GM23338 (cell line): Measurements from ENCODE around the gene TOGARAM1. TPM values are rescaled to one million over a fixed set of nuclear protein-coding genes. Genes with fewer than 3 reads are reported as not detected.

Experiments
- ATAC-seq: fragments of 200-7000 bp; cut with Tn5 transposase; 3 replicates; pipeline ENCODE4 v1.9.1; 2020
- DNase-seq: peaks from one replicate; pipeline ENCODE4 v3.0.0-alpha.2; 2015; ENCODE audit warnings: low spot score
- H2AFZ ChIP-seq: fragments of 200-600 bp; sonication (generic); 2 replicates; pipeline ENCODE4 v1.8.0; 2016; ENCODE audit warnings: antibody characterized with exemption, mild to moderate bottlenecking, moderate library complexity
- H3F3A ChIP-seq: fragments of 200-600 bp; sonication (generic); replicated peaks from 2 replicates; pipeline ENCODE4 v1.8.0; 2017; ENCODE audit warnings: antibody characterized with exemption, mixed run types, low read depth
- H3K27ac ChIP-seq: fragments of 200-600 bp; sonication (generic); 2 replicates; pipeline ENCODE4 v1.6.1; 2016; ENCODE audit warnings: low read depth
- H3K27me3 ChIP-seq: fragments of 200-600 bp; sonication (generic); 2 replicates; pipeline ENCODE4 v1.8.0; 2016; ENCODE audit warnings: mild to moderate bottlenecking, mixed run types, moderate library complexity; ENCODE audit not compliant: insufficient read depth
- H3K36me3 ChIP-seq: fragments of 200-600 bp; sonication (generic); 2 replicates; pipeline ENCODE4 v1.8.0; 2016; ENCODE audit warnings: mild to moderate bottlenecking; ENCODE audit not compliant: insufficient read depth
- H3K4me1 ChIP-seq: fragments of 200-600 bp; sonication (generic); 2 replicates; pipeline ENCODE4 v1.8.0; 2016; ENCODE audit warnings: mild to moderate bottlenecking, moderate library complexity; ENCODE audit not compliant: insufficient read depth
- H3K4me2 ChIP-seq: fragments of 200-600 bp; sonication (generic); 2 replicates; pipeline ENCODE4 v1.7.1; 2017; ENCODE audit warnings: mixed run types
- H3K4me3 ChIP-seq: fragments of 200-600 bp; sonication (generic); 2 replicates; pipeline ENCODE4 v1.6.1; 2016; ENCODE audit warnings: mixed run types
- H3K79me2 ChIP-seq: fragments of 200-600 bp; sonication (generic); replicated peaks from 2 replicates; pipeline ENCODE4 v1.8.0; 2017; ENCODE audit warnings: mild to moderate bottlenecking; ENCODE audit not compliant: insufficient read depth
- H3K9me2 ChIP-seq: fragments of 200-600 bp; sonication (generic); 2 replicates; pipeline ENCODE4 v1.8.0; 2017; ENCODE audit not compliant: insufficient read depth
- H4K20me1 ChIP-seq: fragments of 200-600 bp; sonication (generic); replicated peaks from 2 replicates; pipeline ENCODE4 v1.8.0; 2017; ENCODE audit warnings: mild to moderate bottlenecking; ENCODE audit not compliant: insufficient read depth
- H3K27ac Mint-ChIP-seq: 2 replicates; pipeline ENCODE4 v1.8.0; 2020; ENCODE audit warnings: inconsistent platforms, mild to moderate bottlenecking, moderate library complexity, mixed read lengths
- H3K27me3 Mint-ChIP-seq: 3 replicates; pipeline ENCODE4 v1.8.0; 2022; ENCODE audit warnings: low read depth, mild to moderate bottlenecking, moderate library complexity, mixed read lengths, inconsistent platforms; ENCODE audit not compliant: insufficient read depth, poor library complexity
- H3K36me3 Mint-ChIP-seq: 3 replicates; pipeline ENCODE4 v1.8.0; 2021; ENCODE audit warnings: low read depth, mild to moderate bottlenecking, inconsistent platforms, moderate library complexity, mixed read lengths
- H3K4me1 Mint-ChIP-seq: 3 replicates; pipeline ENCODE4 v1.8.0; 2020; ENCODE audit warnings: mild to moderate bottlenecking, inconsistent platforms, mixed read lengths
- H3K4me3 Mint-ChIP-seq: 3 replicates; pipeline ENCODE4 v1.8.0; 2021; ENCODE audit warnings: moderate library complexity, mild to moderate bottlenecking, inconsistent platforms, mixed read lengths
- H3K9me3 Mint-ChIP-seq: 3 replicates; pipeline ENCODE4 v1.8.0; 2020; ENCODE audit warnings: moderate library complexity, mild to moderate bottlenecking, inconsistent platforms, mixed read lengths
- CREB1 ChIP-seq: fragments of 250-450 bp; sonication (Bioruptor Pico); IDR thresholded peaks from 2 replicates; pipeline ENCODE4 v1.5.0; 2020; ENCODE audit warnings: low read depth, mild to moderate bottlenecking, moderate library complexity
- CTCF ChIP-seq, 2 experiments: fragments of 200-600 bp in 1 of 2; sonication (generic) in 1 of 2; conservative IDR thresholded peaks; 2 replicates each; pipeline versions ENCODE4 v1.5.1 to v1.6.1; 2016 to 2017; ENCODE audit warnings: antibody characterized with exemption in 2 of 2, low read depth in 2 of 2, mild to moderate bottlenecking in 2 of 2, moderate library complexity in 1 of 2
- EZH2 ChIP-seq: fragments of 200-600 bp; sonication (generic); IDR thresholded peaks from one replicate; pipeline ENCODE4 v1.8.0; 2017; ENCODE audit warnings: antibody characterized with exemption, mild to moderate bottlenecking, low read depth; ENCODE audit not compliant: unreplicated experiment
- EZH2phosphoT487 ChIP-seq: fragments of 200-600 bp; sonication (generic); IDR thresholded peaks from one replicate; pipeline ENCODE4 v1.8.1; 2018; ENCODE audit warnings: antibody characterized with exemption; ENCODE audit not compliant: unreplicated experiment
- JUNB ChIP-seq: IDR thresholded peaks from one replicate; pipeline ENCODE4 v1.6.1; 2016; ENCODE audit warnings: antibody characterized with exemption; ENCODE audit not compliant: unreplicated experiment
- NANOG ChIP-seq: IDR thresholded peaks from 2 replicates; pipeline ENCODE4 v1.6.1; 2016; ENCODE audit warnings: antibody characterized with exemption, borderline replicate concordance
- POLR2AphosphoS5 ChIP-seq: IDR thresholded peaks from 2 replicates; pipeline ENCODE4 v1.6.1; 2016; ENCODE audit warnings: antibody characterized with exemption, low read depth
- STAT1 ChIP-seq: IDR thresholded peaks from one replicate; pipeline ENCODE4 v1.6.1; 2016; ENCODE audit warnings: antibody characterized with exemption; ENCODE audit not compliant: unreplicated experiment
- ZNF331 ChIP-seq: fragments of 250-450 bp; sonication (Bioruptor Pico); IDR thresholded peaks from 2 replicates; pipeline ENCODE4 v1.5.0; 2020; ENCODE audit warnings: low read depth, mild to moderate bottlenecking, moderate library complexity
- polyA plus RNA-seq: library from polyadenylated mRNA; unstranded; fragments of >200 nt; fragmentation: Nextera tagmentation; extraction: Ambion mirVana; gene quantifications from 2 replicates; pipeline ENCODE4 v1.2.1, GENCODE V29; 2016
- total RNA-seq: library from RNA; depleted of rRNA; stranded (reverse); fragments of >200 nt; shearing (Covaris generic); gene quantifications from 2 replicates; pipeline ENCODE4 v1.2.3, GENCODE V29; 2014
- TF ChIP-seq, protein P1 (sequence below): IDR thresholded peaks from 2 replicates; pipeline ENCODE4 v1.6.1; 2016; ENCODE audit warnings: antibody characterized with exemption
- TF ChIP-seq, protein P2 (sequence below): IDR thresholded peaks from one replicate; pipeline ENCODE4 v1.6.1; 2018; ENCODE audit warnings: antibody characterized with exemption; ENCODE audit not compliant: unreplicated experiment

Gene TOGARAM1
- total and polyA plus RNA-seq, 2 experiments from 2014 or later: 9.6 to 9.8 TPM

DNA sequence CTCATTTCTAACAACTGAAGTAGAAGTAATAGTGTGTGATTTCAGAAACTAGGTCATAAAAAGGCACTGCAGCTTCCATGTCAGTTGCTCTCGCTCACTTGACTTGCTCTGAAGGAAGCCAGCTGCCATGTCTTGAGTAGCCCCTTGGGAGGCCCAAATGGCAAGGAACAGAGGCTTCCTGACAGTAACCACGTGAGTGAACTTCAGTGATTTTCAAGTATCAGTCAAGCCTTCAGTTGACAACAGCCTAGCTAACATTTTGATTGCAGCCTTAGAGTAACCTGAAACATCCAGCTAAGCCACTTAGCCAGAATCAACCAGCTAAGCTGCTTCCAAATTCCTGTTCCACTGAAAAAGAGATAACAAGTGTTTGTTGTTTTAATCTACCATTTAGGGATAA, 26.7 kb downstream of the TOGARAM1 start:
- H3K27ac Mint-ChIP-seq: 0 out of 2 replicates have a peak overlapping the region, but pooled peaks have one; percentile 59

DNA sequence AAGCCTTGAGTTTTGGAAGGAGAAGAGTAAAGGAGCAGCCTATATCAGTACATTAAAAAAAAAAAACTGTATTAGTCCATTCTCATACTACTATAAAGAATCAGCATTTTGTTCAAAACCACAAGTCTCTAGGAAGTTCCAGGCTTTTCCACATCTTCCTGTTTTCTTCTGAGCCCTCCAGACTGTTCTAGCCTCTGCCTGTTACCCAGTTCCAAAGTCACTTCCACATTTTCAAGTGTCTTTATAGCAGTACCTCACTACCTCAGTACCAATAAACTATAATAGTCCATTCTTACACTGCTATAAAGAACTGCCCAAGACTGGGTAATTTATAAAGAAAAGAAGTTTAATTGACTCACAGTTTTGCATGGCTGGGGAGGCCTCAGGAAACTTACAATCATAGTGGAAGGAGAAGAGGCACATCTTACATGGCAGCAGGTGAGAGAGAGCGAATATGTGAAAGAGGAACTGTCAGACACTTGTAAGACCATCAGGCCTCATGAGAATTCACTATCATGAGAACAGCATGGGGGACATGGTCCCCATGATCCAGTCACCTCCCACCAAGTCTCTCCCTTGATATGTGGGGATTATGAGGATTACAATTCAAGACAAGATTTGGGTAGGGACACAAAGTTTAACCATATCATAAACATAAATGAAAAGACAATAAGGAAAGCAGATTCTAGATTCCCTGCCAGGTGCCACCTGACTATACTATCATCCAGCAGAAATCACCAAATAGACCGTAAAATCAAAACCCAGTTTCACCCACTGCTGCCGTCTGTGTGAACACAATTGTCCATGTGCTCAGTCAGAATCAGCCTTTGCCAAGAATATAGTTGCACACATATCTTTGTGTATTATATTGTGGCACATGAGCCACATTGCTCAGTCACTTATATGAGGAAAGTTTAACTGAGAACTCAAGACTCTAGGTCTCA, 27.8 kb downstream of the TOGARAM1 start:
- no peak for DNase-seq
- Histone ChIP-seq H3K4me3 (no peak overlapping the region), H3K9me2 (no peaks in the 10 kb centered on the region), H3K27ac (no peak overlapping the region), H3K79me2 (peaks cover 14% of the 10 kb centered on the region; the same call in 1 of the 2 replicates), H2AFZ (no peak overlapping the region), H4K20me1 (peaks cover 9% of the 10 kb centered on the region; the same call in 1 of the 2 replicates), H3K36me3 (no peaks in the 10 kb centered on the region), H3K27me3 (no peaks in the 10 kb centered on the region), H3K4me1 (no peaks in the 10 kb centered on the region), H3K4me2 (no peak overlapping the region), H3F3A (no peaks in the 10 kb centered on the region)
- TF ChIP-seq POLR2AphosphoS5: no peak
- no peak for TF ChIP-seq JUNB
- TF ChIP-seq, protein P1, sequence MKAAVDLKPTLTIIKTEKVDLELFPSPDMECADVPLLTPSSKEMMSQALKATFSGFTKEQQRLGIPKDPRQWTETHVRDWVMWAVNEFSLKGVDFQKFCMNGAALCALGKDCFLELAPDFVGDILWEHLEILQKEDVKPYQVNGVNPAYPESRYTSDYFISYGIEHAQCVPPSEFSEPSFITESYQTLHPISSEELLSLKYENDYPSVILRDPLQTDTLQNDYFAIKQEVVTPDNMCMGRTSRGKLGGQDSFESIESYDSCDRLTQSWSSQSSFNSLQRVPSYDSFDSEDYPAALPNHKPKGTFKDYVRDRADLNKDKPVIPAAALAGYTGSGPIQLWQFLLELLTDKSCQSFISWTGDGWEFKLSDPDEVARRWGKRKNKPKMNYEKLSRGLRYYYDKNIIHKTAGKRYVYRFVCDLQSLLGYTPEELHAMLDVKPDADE: no peak
- no peak for TF ChIP-seq NANOG
- TF ChIP-seq, protein P2, sequence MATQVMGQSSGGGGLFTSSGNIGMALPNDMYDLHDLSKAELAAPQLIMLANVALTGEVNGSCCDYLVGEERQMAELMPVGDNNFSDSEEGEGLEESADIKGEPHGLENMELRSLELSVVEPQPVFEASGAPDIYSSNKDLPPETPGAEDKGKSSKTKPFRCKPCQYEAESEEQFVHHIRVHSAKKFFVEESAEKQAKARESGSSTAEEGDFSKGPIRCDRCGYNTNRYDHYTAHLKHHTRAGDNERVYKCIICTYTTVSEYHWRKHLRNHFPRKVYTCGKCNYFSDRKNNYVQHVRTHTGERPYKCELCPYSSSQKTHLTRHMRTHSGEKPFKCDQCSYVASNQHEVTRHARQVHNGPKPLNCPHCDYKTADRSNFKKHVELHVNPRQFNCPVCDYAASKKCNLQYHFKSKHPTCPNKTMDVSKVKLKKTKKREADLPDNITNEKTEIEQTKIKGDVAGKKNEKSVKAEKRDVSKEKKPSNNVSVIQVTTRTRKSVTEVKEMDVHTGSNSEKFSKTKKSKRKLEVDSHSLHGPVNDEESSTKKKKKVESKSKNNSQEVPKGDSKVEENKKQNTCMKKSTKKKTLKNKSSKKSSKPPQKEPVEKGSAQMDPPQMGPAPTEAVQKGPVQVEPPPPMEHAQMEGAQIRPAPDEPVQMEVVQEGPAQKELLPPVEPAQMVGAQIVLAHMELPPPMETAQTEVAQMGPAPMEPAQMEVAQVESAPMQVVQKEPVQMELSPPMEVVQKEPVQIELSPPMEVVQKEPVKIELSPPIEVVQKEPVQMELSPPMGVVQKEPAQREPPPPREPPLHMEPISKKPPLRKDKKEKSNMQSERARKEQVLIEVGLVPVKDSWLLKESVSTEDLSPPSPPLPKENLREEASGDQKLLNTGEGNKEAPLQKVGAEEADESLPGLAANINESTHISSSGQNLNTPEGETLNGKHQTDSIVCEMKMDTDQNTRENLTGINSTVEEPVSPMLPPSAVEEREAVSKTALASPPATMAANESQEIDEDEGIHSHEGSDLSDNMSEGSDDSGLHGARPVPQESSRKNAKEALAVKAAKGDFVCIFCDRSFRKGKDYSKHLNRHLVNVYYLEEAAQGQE: no peak
- TF ChIP-seq ZNF331 (CRISPR knock-in tag): no peak
- no peak for TF ChIP-seq EZH2
- TF ChIP-seq EZH2phosphoT487: no peak
- TF ChIP-seq CREB1 (CRISPR knock-in tag): no peak
- TF ChIP-seq STAT1: no peak
- TF ChIP-seq CTCF (conservative IDR thresholded peaks at IDR 0.05; ENCODE audit: low read depth in 2 of 2): no peak
- H3K27ac Mint-ChIP-seq: no peak overlapping the region
- no peaks in the 10 kb centered on the region for H3K9me3 Mint-ChIP-seq
- no peaks in the 10 kb centered on the region; the same call in 2 of the 3 replicates for H3K4me1 Mint-ChIP-seq
- no peak overlapping the region for H3K4me3 Mint-ChIP-seq
- no peaks in the 10 kb centered on the region for H3K27me3 Mint-ChIP-seq
- ATAC-seq: no peak
- 0 out of 3 replicates have a peak, but pooled peaks cover 2% of the 10 kb centered on the region for H3K36me3 Mint-ChIP-seq

More for the DNA sequence above, 26.7 kb downstream of the TOGARAM1 start:
- peaks cover 9% of the 10 kb centered on the region; the same call in 1 of the 2 replicates for H4K20me1 ChIP-seq
- no peak overlapping the region for H3K4me3 ChIP-seq
- TF ChIP-seq EZH2phosphoT487: no peak
- Mint-ChIP-seq H3K4me3 (no peak overlapping the region), H3K4me1 (no peaks in the 10 kb centered on the region; the same call in 2 of the 3 replicates), H3K27me3 (no peaks in the 10 kb centered on the region), H3K36me3 (0 out of 3 replicates have a peak, but pooled peaks cover 2% of the 10 kb centered on the region), H3K9me3 (no peaks in the 10 kb centered on the region)
- no peak overlapping the region for H3K4me2 ChIP-seq
- H2AFZ ChIP-seq: no peak overlapping the region
- no peaks in the 10 kb centered on the region for H3K9me2 ChIP-seq
- no peaks in the 10 kb centered on the region for H3K27me3 ChIP-seq
- no peak overlapping the region for H3K27ac ChIP-seq
- no peaks in the 10 kb centered on the region for H3K4me1 ChIP-seq
- H3F3A ChIP-seq: no peaks in the 10 kb centered on the region
- no peak for DNase-seq
- peaks cover 18% of the 10 kb centered on the region; the same call in 1 of the 2 replicates for H3K79me2 ChIP-seq
- H3K36me3 ChIP-seq: no peaks in the 10 kb centered on the region
- no peak for ATAC-seq
